Brain microvascular endothelial cell (primary cell): Measurements from ENCODE around the gene PAGR1.

Source experiments
- DNase-seq: peaks from one replicate; pipeline ENCODE4 v3.0.0-alpha.2; 2020
- H3K27ac ChIP-seq: fragments of 250-450 bp; sonication (Bioruptor Pico); 2 replicates; pipeline ENCODE4 v1.5.1; 2020; ENCODE audit warnings: mild to moderate bottlenecking, moderate library complexity
- H3K27me3 ChIP-seq: fragments of 250-450 bp; sonication (Bioruptor Pico); replicated peaks from 2 replicates; pipeline ENCODE4 v1.5.1; 2020; ENCODE audit warnings: mild to moderate bottlenecking
- H3K36me3 ChIP-seq: fragments of 250-450 bp; sonication (Bioruptor Pico); replicated peaks from 2 replicates; pipeline ENCODE4 v1.5.1; 2020; ENCODE audit warnings: mild to moderate bottlenecking
- H3K4me3 ChIP-seq: 2 replicates; pipeline ENCODE4 v1.5.1; 2011; ENCODE audit warnings: low read depth, mild to moderate bottlenecking, control low read depth, low read length, moderate library complexity
- CTCF ChIP-seq: IDR thresholded peaks from 2 replicates; pipeline ENCODE4 v1.5.1; 2011; ENCODE audit warnings: low read depth, mild to moderate bottlenecking, moderate library complexity, low read length, control low read depth, inconsistent platforms; ENCODE audit errors: missing control alignments
- in situ Hi-C: cut with HindIII; loops from 2 replicates; pipeline ENCODE4 v1.10.0; 2017; ENCODE audit warnings: low sequenced_read_pairs, low pct_ligation_motif_present

PAGR1 gene

GRCh38 chr16:29812754-29813643 is 3.0 kb upstream of the PAGR1 start:
- TF ChIP-seq CTCF: no peak
- H3K4me3 ChIP-seq: peak overlapping the region; percentile 55
- no peak overlapping the region for H3K27ac ChIP-seq
- no peaks in the 10 kb centered on the region for H3K27me3 ChIP-seq
- in situ Hi-C loops: no loop called here
- H3K36me3 ChIP-seq: peaks cover 9% of the 10 kb centered on the region
- no peak for DNase-seq

- no peak for DNase-seq
- Histone ChIP-seq H3K27me3 (no peaks in the 10 kb centered on the region), H3K4me3 (no peak overlapping the region), H3K27ac (no peak overlapping the region), H3K36me3 (peaks cover 5% of the 10 kb centered on the region)
- TF ChIP-seq CTCF: no peak
- in situ Hi-C loops: no loop called here
Measured at GRCh38 chr16:29813644-29814562, 2.0 kb upstream of the PAGR1 start.

GRCh38 chr16:29814592-29814991 is 1.4 kb upstream of the PAGR1 start:
- no peak overlapping the region for H3K4me3 ChIP-seq
- in situ Hi-C loops: no loop called here
- no peaks in the 10 kb centered on the region for H3K27me3 ChIP-seq
- no peak for DNase-seq
- no peak overlapping the region for H3K27ac ChIP-seq
- no peak for TF ChIP-seq CTCF
- H3K36me3 ChIP-seq: peaks cover 3% of the 10 kb centered on the region

- Histone ChIP-seq H3K36me3 (no peaks in the 10 kb centered on the region), H3K27me3 (no peaks in the 10 kb centered on the region), H3K4me3 (peak overlapping the region; percentile 84), H3K27ac (no peak overlapping the region)
- no peak for TF ChIP-seq CTCF
- DNase-seq: no peak
- in situ Hi-C loops: no loop called here
Measured at GRCh38 chr16:29815032-29815721, 775 bp upstream of the PAGR1 start.

- Histone ChIP-seq H3K36me3 (no peaks in the 10 kb centered on the region), H3K27me3 (no peaks in the 10 kb centered on the region), H3K27ac (peak overlapping the region; percentile 54), H3K4me3 (peak overlapping the region; percentile 84)
- in situ Hi-C loops: no loop called here
- peak; percentile 52 for TF ChIP-seq CTCF
- DNase-seq: peak; percentile 34
Measured at GRCh38 chr16:29816694-29817441, 916 bp downstream of the PAGR1 start.
